GM12875 (cell line): ENCODE measurements around the gene HSD17B12.

Source experiments
- H3K4me3 ChIP-seq: one replicate; pipeline ENCODE4 v1.5.1; 2011; ENCODE audit warnings: low read depth, low read length, control low read depth
- TF ChIP-seq, protein P1 (sequence below): IDR thresholded peaks from 2 replicates; pipeline ENCODE4 v1.5.1; 2011; ENCODE audit warnings: low read depth, mild to moderate bottlenecking, control low read depth, inconsistent platforms, low read length, moderate library complexity, borderline replicate concordance; ENCODE audit not compliant: insufficient read depth

HSD17B12 gene

DNA sequence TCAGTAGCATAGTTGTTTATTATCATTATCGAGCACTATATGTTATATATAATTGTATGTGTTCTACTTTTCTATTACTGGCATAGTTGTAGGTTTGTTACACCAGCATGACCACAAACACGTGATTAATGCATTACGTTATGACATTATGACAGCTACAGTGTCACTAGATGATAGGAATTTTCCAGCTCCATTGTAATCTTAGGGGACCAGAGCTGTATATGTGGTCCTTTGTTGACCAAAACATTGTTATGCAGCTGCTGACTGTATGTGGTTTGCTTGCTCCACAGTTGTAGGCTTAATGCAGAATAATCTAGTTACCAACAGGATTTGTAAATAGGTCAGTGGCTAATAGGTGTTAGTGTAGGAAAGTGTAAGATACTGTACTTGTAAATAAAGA, 66.1 kb downstream of the HSD17B12 start:
- no peak overlapping the region for H3K4me3 ChIP-seq
- TF ChIP-seq, protein P1, sequence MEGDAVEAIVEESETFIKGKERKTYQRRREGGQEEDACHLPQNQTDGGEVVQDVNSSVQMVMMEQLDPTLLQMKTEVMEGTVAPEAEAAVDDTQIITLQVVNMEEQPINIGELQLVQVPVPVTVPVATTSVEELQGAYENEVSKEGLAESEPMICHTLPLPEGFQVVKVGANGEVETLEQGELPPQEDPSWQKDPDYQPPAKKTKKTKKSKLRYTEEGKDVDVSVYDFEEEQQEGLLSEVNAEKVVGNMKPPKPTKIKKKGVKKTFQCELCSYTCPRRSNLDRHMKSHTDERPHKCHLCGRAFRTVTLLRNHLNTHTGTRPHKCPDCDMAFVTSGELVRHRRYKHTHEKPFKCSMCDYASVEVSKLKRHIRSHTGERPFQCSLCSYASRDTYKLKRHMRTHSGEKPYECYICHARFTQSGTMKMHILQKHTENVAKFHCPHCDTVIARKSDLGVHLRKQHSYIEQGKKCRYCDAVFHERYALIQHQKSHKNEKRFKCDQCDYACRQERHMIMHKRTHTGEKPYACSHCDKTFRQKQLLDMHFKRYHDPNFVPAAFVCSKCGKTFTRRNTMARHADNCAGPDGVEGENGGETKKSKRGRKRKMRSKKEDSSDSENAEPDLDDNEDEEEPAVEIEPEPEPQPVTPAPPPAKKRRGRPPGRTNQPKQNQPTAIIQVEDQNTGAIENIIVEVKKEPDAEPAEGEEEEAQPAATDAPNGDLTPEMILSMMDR, result no peak

DNA sequence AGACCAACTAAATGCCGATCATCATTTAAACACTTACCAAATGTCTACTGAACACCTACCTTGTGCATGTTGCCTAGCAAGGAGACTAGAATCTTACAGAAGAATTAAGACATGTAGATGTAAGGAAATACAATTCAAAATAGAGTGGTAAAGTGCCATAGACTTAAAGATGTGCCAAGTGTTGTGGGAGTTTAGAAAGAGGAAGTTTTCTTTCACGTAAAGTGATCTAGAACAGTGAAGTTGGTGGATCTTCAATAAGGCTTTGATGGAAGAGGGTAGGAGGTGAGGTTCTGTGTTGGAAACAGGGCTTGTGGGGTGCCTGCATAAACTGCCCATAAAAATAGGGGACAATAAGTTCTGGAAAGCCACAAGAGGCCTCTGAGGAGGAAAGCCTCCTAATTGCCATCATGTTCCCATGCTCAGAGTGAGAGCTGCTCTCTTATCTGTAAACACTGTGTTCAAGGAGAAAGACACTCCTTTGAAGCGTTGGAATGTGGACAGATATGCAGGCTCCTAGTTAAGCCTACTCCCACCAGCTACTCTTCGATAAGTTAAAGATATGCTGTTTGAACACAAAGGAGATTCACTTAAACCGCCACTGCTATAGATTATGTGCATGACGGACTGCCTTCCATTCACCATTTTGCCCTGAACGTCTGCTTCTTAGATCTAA, 66.7 kb downstream of the HSD17B12 start:
- TF ChIP-seq, protein P1, result no peak
- H3K4me3 ChIP-seq, result no peak overlapping the region

DNA sequence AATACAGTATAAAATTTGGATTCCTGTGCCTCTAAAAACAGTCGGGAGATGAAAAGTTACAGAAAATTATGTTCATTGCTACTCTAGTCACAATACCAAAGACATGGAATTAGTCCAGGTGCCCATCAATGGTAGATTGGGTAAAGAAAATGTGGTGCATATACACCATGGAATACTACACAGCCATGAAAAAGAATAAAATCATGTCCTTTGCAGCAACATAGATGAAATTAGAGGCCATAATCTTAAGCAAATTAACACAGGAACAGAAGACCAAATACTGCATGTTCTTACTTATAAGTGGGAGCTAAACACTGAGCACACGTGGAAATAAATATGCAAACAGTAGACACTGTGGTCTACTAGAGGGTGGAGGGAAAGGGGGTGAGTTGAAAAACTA, 67.6 kb downstream of the HSD17B12 start:
- no peak overlapping the region for H3K4me3 ChIP-seq
- TF ChIP-seq, protein P1, result no peak

DNA sequence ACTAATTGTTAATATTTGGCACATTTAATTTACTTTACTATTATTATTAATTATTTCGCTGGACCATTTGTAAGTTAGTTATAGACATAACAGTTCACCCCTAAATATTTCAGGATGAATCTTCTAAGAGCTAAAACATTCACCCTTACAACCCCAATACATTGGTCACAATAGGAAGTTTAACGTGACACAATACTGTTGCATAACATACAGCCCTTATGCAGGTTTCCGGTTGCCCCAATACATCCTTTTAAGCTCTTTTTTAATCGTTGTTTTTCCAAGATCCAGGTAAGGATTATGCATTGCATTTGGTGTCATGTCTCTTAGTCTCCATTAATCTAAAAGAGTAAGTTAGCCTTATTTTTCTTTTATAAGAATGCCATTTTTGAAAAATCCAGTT, 71.2 kb downstream of the HSD17B12 start:
- TF ChIP-seq, protein P1, result no peak
- H3K4me3 ChIP-seq, result no peak overlapping the region

DNA sequence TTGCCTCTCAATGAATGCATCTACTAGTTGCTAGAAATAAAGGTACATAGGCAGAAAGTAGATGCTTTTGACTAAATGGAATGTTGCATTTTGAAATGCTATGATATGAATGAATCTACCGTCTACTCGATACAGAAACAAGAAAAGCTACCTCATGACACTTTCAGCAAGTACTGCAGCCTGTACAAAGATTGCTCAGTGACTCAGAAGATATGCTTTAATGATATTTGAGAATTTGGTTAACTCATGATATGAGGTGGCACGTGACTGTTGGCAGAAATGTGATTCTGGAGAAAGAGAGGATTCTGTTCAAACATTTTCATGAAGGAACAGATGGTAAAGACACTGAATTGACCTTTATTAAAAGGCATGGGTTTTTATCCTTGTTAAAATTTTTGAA, 76.0 kb downstream of the HSD17B12 start:
- H3K4me3 ChIP-seq, result no peak overlapping the region
- TF ChIP-seq, protein P1, result no peak

DNA sequence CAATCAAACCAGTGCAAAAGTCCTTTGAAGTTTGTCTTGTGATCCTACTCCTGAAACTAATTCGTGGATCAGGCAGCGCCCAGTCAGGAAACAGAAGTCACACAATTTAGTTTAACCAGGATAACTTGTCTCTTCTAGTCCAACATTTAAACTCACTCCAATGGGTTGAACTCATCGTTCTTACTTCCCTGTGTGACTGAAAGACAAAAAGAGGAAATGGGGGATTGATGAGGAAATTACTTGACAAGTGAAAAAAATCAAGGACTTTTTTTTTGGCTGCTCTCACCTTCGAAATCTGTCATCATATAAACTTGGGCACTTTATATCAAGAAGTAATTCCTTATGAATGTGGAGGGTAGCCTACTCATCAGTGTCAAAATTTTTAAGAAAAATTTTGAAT, 78.4 kb downstream of the HSD17B12 start:
- TF ChIP-seq, protein P1, result no peak

DNA sequence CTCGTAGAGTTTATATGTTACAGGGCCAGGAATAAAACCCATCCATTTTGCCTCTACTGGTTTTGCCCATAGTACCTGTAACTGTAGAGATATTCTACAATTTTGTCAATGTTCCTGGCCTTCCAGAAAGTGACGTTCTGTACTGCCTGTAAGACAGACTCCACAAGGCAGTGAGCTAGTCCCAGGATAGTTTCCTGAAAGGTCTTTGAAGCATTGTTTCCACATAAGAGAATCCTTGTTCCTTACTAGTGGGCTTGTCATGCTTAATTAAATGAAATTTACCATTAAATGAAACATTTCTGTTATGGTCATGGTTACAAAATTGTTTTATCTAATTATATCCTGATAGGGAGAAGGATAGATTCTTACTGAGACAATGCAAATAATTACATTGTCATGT, 80.4 kb downstream of the HSD17B12 start:
- no peak overlapping the region for H3K4me3 ChIP-seq
- TF ChIP-seq, protein P1, result no peak

More for the DNA sequence above, 78.4 kb downstream of the HSD17B12 start:
- H3K4me3 ChIP-seq, result no peak overlapping the region
